Measurements from ENCODE around the gene SIRPA. TPM values are rescaled to one million over a fixed set of nuclear protein-coding genes. Genes with fewer than 3 reads are reported as not detected.

Gene SIRPA
- polyA plus RNA-seq, 4 donors, result 25.1 to 30.2 (median 26.6) TPM

GRCh38 chr20:1868856-1869255 is 26.4 kb upstream of the SIRPA start:
- no peak for DNase-seq (ENCODE audit: low read depth in 4 of 4, low spot score in 2 of 4)

GRCh38 chr20:1870323-1870722 is 24.9 kb upstream of the SIRPA start:
- no peak for DNase-seq (ENCODE audit: low read depth in 4 of 4, low spot score in 2 of 4)

DNA sequence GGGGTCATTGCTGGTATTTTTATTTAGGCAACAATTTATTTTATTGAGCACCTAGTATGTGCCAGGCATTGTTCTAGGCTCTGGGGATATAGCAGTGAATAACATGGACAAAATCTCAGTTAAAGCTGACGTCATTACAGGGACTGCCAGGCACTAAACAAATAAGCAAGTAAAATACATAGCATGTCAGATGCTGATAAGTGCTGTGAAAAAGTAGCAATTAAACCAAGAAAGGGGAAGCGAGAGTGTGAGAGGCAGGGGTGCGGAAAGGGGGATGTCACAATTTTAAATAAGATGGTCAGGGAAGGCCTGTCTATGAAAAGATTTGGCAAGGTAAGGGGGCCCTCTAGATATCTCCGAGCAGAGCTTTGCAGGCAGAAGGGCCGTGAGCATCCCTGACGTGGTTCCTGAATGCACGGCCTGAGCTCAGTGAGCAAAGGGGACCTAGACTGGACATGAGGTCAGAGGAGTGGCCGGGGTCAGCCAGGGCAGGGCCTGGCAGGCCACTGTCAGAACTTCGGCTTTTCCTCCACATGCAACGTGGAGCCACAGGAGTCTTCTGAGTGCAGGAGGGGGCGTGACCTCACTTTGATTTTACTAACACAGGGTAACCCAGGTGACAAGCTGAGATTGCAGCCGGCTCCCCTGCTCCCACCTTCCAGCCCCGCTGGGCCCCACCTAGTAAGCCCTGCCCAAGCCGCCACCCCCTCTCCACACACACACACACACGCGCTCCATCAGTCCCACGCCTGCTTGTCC is 24.2 kb upstream of the SIRPA start:
- DNase-seq (ENCODE audit: low read depth in 4 of 4, low spot score in 2 of 4), result no peak

GRCh38 chr20:1871807-1872458 is 23.3 kb upstream of the SIRPA start:
- no peak for DNase-seq (ENCODE audit: low read depth in 4 of 4, low spot score in 2 of 4)

GRCh38 chr20:1872459-1873097 is 22.6 kb upstream of the SIRPA start:
- DNase-seq (ENCODE audit: low read depth in 4 of 4, low spot score in 2 of 4), result no peak

DNA sequence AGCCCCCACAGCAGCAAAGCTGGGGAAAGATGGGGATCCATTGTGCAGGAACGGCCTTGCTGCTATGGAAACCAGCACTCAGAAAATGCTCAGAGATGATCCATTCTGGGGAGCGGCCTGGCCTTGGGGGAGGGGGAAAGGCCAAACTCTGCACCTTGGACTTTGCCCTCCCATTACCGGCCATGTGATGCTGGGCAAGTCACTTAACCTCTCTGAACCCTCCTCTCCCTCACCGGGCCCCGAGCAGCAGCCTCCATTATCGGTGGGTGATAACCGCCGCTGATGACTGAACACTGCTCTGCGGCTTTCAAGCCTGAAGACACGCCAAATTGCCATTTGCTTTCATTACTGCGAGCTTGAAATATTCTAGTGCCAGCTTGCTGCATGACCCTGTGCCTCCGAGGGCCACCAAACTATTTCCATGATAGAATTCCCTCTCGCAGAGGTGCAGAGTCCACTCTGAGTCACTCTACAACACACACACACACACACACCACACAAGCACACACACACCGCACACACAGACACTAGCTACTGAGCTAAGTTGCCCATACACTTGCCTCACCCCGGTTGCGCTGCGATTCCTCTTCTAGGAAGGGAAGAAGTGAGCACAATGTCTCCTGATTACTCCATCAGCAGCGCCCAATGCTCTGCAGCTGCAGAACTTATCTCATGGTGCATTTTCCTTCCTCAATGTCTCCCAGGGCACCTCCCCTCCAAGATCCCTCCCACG is 20.6 kb upstream of the SIRPA start:
- no peak for DNase-seq (ENCODE audit: low read depth in 4 of 4, low spot score in 2 of 4)

- DNase-seq (ENCODE audit: low read depth in 4 of 4, low spot score in 2 of 4), result no peak
Observed at GRCh38 chr20:1875183-1875554, 20.0 kb upstream of the SIRPA start.

- no peak for DNase-seq (ENCODE audit: low read depth in 4 of 4, low spot score in 2 of 4)
Observed at GRCh38 chr20:1875762-1876161, 19.4 kb upstream of the SIRPA start.

- no peak for DNase-seq (ENCODE audit: low read depth in 4 of 4, low spot score in 2 of 4)
Observed at GRCh38 chr20:1876217-1876921, 18.8 kb upstream of the SIRPA start.

DNA sequence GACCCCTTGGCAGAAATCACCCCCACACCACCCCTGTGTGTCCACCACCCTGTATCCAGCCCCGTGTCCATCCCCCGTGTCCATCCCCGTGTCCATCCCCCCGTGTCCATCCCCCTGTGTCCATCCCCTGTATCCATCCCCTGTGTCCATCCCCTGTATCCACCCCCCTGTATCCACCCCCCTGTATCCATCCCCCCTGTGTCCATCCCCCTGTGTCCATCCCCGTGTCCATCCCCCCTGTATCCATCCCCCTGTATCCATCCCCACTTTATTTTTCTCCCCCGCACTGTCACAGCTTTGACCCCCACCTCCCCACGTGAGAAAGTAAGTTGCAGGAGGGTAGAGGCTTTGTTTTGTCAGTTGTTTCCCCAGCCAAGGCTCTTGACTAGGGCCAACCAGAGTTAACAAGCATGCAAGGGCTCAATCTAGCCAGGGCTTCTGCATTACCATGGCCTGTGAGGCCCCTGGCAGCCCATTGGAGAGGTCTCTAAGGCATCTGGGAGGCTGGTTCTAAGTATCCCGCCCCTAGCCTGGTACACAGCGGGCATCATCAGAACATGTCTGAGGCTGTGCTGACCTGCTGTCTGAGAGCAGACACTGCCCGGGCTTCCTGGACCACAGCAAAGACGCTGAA is 18.1 kb upstream of the SIRPA start:
- no peak for DNase-seq (ENCODE audit: low read depth in 4 of 4, low spot score in 2 of 4)

- no peak for DNase-seq (ENCODE audit: low read depth in 4 of 4, low spot score in 2 of 4)
Observed at GRCh38 chr20:1877609-1878200, 17.5 kb upstream of the SIRPA start.

DNA sequence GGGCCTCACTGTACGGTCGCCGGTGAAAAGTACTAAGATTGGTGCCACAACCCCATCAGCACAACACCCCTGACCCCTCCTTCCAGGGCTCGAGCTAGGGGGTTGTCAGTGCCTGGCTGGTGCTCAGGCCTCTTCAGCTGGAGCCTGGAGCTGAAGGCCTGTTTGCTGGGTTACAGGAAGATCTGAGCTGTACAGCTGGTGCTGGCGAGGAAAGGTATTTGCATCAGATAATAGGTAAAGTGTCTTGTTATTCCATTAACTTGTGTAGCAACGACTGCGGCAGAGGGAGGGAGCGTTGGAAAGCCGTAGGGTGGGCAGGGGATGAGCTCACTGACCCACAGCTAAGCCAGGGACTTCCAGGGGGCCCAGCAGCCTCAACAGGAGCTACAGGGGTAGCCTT is 15.8 kb upstream of the SIRPA start:
- DNase-seq (ENCODE audit: low read depth in 4 of 4, low spot score in 2 of 4), result no peak

DNA sequence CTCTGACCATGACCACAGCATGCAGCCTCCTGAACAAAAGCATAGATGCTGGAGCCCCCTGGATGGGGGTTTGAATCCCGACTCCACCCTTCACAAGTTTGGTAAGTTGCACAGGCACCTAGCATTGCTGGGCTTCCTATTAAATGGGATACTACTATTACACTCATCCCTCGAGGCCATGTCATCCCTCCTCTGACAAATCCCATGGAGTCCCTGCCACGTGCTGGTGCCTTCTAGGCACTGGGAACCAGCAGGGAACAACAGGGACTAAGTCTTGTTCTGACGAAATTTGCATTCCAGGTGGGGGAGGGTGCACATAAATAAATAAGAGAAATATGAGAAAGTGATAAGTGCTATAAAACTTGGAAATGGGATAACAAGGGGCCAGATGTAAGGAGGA is 15.3 kb upstream of the SIRPA start:
- DNase-seq (ENCODE audit: low read depth in 4 of 4, low spot score in 2 of 4), result no peak

GRCh38 chr20:1880529-1881239 is 14.5 kb upstream of the SIRPA start:
- DNase-seq (ENCODE audit: low read depth in 4 of 4, low spot score in 2 of 4), result no peak

GRCh38 chr20:1881240-1881835 is 13.9 kb upstream of the SIRPA start:
- no peak for DNase-seq (ENCODE audit: low read depth in 4 of 4, low spot score in 2 of 4)

DNA sequence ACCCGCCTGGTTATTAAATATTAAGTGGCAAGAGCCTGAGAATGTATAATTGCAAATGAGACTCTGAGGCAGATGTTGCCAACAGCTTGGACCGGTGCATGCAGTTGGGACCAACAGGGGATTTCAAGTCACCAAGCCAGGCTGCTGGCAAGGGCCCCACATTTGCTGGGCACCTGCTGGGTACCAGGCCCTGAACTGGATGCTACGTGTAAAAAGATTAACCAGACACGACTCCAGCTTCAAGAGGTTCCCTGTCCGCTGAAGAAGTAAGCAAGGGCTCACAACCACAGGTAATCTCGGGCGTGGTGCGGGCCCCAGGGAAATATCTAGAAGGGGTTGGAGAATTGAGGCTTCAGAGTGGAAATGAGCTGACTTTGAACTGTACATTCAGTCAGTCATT is 13.2 kb upstream of the SIRPA start:
- no peak for DNase-seq (ENCODE audit: low read depth in 4 of 4, low spot score in 2 of 4)

DNA sequence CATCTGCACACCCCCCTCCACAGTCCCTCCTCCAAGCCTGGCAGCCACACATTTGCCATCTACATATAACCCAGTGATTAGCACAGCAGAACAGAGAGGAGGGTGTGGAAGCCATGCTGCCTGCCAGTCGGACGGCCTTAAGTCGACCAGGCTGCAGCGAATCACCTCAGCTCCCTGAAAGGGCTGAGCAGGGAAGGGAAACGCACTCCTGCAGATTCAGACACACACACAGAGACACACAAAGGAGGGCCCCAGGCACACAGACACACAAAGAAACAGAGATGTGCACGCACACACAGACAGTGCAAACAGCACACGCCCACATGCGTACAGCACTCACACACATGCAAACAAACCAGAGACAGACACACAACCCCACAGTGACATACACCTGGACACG is 11.2 kb upstream of the SIRPA start:
- no peak for DNase-seq (ENCODE audit: low read depth in 4 of 4, low spot score in 2 of 4)

- no peak for DNase-seq (ENCODE audit: low read depth in 4 of 4, low spot score in 2 of 4)
Observed at GRCh38 chr20:1885254-1885653, 10.0 kb upstream of the SIRPA start.

Data from left renal cortex interstitium (tissue), 4 donors.